A549 (cell line): ENCODE results near the gene ZSWIM5. TPM values are rescaled to one million over a fixed set of nuclear protein-coding genes. Genes with fewer than 3 reads are reported as not detected.

Experiments
- ATAC-seq, 2 experiments: fragments of 200-7000 bp in 1 of 2; fragments of >200 bp in 1 of 2; cut with Nextera tagmentation in 1 of 2; cut with Tn5 transposase in 1 of 2; 3 replicates each; pipeline versions ENCODE4 v1.8.0 to v1.9.1; 2018 to 2020; ENCODE audit warnings: mild to moderate bottlenecking in 1 of 2, moderate library complexity in 1 of 2
- CTCF ChIA-PET: fragments of 300-600 bp; sonication (Branson Sonifier 250); formaldehyde crosslinking; extraction: SDS; loops from one replicate; lab custom pipeline; 2021; ENCODE audit warnings: antibody characterized with exemption, inconsistent platforms; lab: Yijun Ruan, JAX
- POLR2A ChIA-PET: fragments of 350-600 bp; formaldehyde crosslinking; extraction: SDS; loops from one replicate; lab custom pipeline; 2021; ENCODE audit warnings: antibody characterized with exemption, inconsistent platforms; lab: Yijun Ruan, JAX
- DNase-seq, 2 experiments: peaks; one replicate each; pipeline versions ENCODE4 v3.0.0 to v3.0.0-alpha.2; 2011 to 2016; ENCODE audit warnings: low read depth in 1 of 2, low spot score in 1 of 2
- FAIRE-seq: peaks from 2 replicates; lab custom pipeline; 2011; peaks lifted over from hg19 to GRCh38; lab: Jason Lieb, UNC
- H3K27ac ChIP-seq, 2 experiments: fragments of >200 bp; sonication (Bioruptor Twin); formaldehyde crosslinking; 3 replicates each; pipeline ENCODE4 v1.5.1; 2016 to 2017
- H3K4me1 ChIP-seq: fragments of >200 bp; sonication (Bioruptor Twin); formaldehyde crosslinking; 3 replicates; pipeline ENCODE4 v1.6.1; 2016
- H3K4me2 ChIP-seq: fragments of >200 bp; sonication (Bioruptor Twin); formaldehyde crosslinking; 3 replicates; pipeline ENCODE4 v1.6.1; 2016
- H3K4me3 ChIP-seq: fragments of >200 bp; sonication (Bioruptor Twin); formaldehyde crosslinking; 3 replicates; pipeline ENCODE4 v1.5.1; 2016
- H3K9me3 ChIP-seq: fragments of >200 bp; sonication (Bioruptor Twin); formaldehyde crosslinking; 3 replicates; pipeline ENCODE4 v1.6.1; 2016
- BHLHE40 ChIP-seq: IDR thresholded peaks from 2 replicates; pipeline ENCODE4 v1.6.1; 2012; ENCODE audit warnings: low read depth, low read length, inconsistent platforms
- CBX2 ChIP-seq: fragments of 200-600 bp; sonication (generic); IDR thresholded peaks from 2 replicates; pipeline ENCODE4 v1.6.1; 2016; ENCODE audit warnings: low read depth, mild to moderate bottlenecking, borderline replicate concordance
- CBX8 ChIP-seq: fragments of 200-600 bp; sonication (generic); IDR thresholded peaks from 2 replicates; pipeline ENCODE4 v1.6.1; 2016
- CHD2 ChIP-seq: fragments of 150-350 bp; IDR thresholded peaks from 2 replicates; pipeline ENCODE4 v1.6.1; 2014; ENCODE audit warnings: low read length; ENCODE audit not compliant: partially characterized antibody
- EHMT2 ChIP-seq: fragments of 200-600 bp; sonication (generic); IDR thresholded peaks from 2 replicates; pipeline ENCODE4 v1.6.1; 2016; ENCODE audit warnings: antibody characterized with exemption, low read depth, mild to moderate bottlenecking, moderate library complexity
- ESRRA ChIP-seq: fragments of 150-350 bp; IDR thresholded peaks from 2 replicates; pipeline ENCODE4 v1.6.1; 2014; ENCODE audit warnings: mild to moderate bottlenecking, low read length, borderline replicate concordance
- FOXS1 ChIP-seq: fragments of 250-450 bp; sonication (Bioruptor Pico); IDR thresholded peaks from 2 replicates; pipeline ENCODE4 v1.5.0; 2020; ENCODE audit warnings: mild to moderate bottlenecking, moderate library complexity
- HOXA7 ChIP-seq: fragments of 250-450 bp; sonication (Bioruptor Pico); IDR thresholded peaks from 2 replicates; pipeline ENCODE4 v1.5.0; 2020; ENCODE audit warnings: mild to moderate bottlenecking, moderate library complexity
- HOXB5 ChIP-seq: fragments of 250-450 bp; sonication (Bioruptor Pico); IDR thresholded peaks from 2 replicates; pipeline ENCODE4 v1.5.0; 2020; ENCODE audit warnings: mild to moderate bottlenecking, moderate library complexity
- MAFK ChIP-seq: fragments of 450-650 bp; IDR thresholded peaks from 2 replicates; pipeline ENCODE4 v1.6.1; 2014; ENCODE audit not compliant: partially characterized antibody
- NPAS2 ChIP-seq: fragments of 250-450 bp; sonication (Bioruptor Pico); IDR thresholded peaks from 2 replicates; pipeline ENCODE4 v1.8.0; 2022; ENCODE audit warnings: mild to moderate bottlenecking, moderate library complexity, borderline replicate concordance
- NR3C1 ChIP-seq: fragments of >200 bp; sonication (Bioruptor Twin); formaldehyde crosslinking; IDR thresholded peaks from 3 replicates; pipeline ENCODE4 v1.6.1; 2017
- PHF8 ChIP-seq: fragments of 200-600 bp; sonication (generic); IDR thresholded peaks from 2 replicates; pipeline ENCODE4 v1.6.1; 2016; ENCODE audit warnings: low read depth, mild to moderate bottlenecking, antibody characterized with exemption, moderate library complexity, borderline replicate concordance
- POLR2A ChIP-seq: IDR thresholded peaks from 2 replicates; pipeline ENCODE4 v1.6.1; 2012; ENCODE audit warnings: mild to moderate bottlenecking, low read length
- POLR2AphosphoS2 ChIP-seq: conservative IDR thresholded peaks from 2 replicates; pipeline ENCODE4 v1.6.1; 2012; ENCODE audit warnings: low read length, improper control_type of control experiment, inconsistent platforms
- RAD21 ChIP-seq, 2 experiments: fragments of >200 bp in 1 of 2; sonication (Bioruptor Twin) in 1 of 2; formaldehyde crosslinking in 1 of 2; IDR thresholded peaks in 1 of 2; conservative IDR thresholded peaks in 1 of 2; 2 replicates in 1 of 2; 3 replicates in 1 of 2; pipeline ENCODE4 v1.6.1; 2012 to 2018; ENCODE audit warnings: inconsistent platforms in 1 of 2
- RCOR1 ChIP-seq: fragments of 150-350 bp; IDR thresholded peaks from 2 replicates; pipeline ENCODE4 v1.6.1; 2014; ENCODE audit warnings: antibody characterized with exemption, low read length, low read depth
- RFX5 ChIP-seq: fragments of 450-650 bp; IDR thresholded peaks from 2 replicates; pipeline ENCODE4 v1.7.1; 2014; ENCODE audit warnings: antibody characterized with exemption, mild to moderate bottlenecking, moderate library complexity
- SMC3 ChIP-seq: fragments of >200 bp; sonication (Bioruptor Twin); formaldehyde crosslinking; IDR thresholded peaks from 3 replicates; pipeline ENCODE4 v1.6.1; 2018; ENCODE audit warnings: inconsistent platforms
- SREBF2 ChIP-seq: fragments of 450-650 bp; IDR thresholded peaks from 2 replicates; pipeline ENCODE4 v1.6.1; 2014; ENCODE audit warnings: mild to moderate bottlenecking, moderate library complexity
- ZC3H11A ChIP-seq: fragments of 450-650 bp; IDR thresholded peaks from 2 replicates; pipeline ENCODE4 v1.6.1; 2014; ENCODE audit warnings: antibody characterized with exemption, mild to moderate bottlenecking
- WGBS: methylation state at CpG from one replicate; pipeline ENCODE4 v1.1.6; 2017; ENCODE audit errors: missing lambda C conversion rate; 5-methylcytosine and 5-hydroxymethylcytosine counted together
- polyA plus RNA-seq, 4 experiments: library from polyadenylated mRNA; depleted of rRNA in 3 of 4; stranded (reverse); fragments of >200 nt; fragmentation: RNase III in 1 of 4; extraction: RNeasy Plus Mini Kit Qiagen cat#74134 plus additional on column Dnase treatment in 1 of 4; gene quantifications; 2 replicates in 3 of 4; 3 replicates in 1 of 4; pipeline ENCODE4 v1.2.3, GENCODE V29; 2011 to 2017
- TF ChIP-seq, protein P1 (sequence below): fragments of 250-450 bp; sonication (Bioruptor Pico); IDR thresholded peaks from 2 replicates; pipeline ENCODE4 v1.5.0; 2021; ENCODE audit warnings: mild to moderate bottlenecking, moderate library complexity, borderline replicate concordance
- TF ChIP-seq, protein P2 (sequence below): fragments of >200 bp; sonication (Bioruptor Twin); formaldehyde crosslinking; IDR thresholded peaks from 3 replicates; pipeline ENCODE4 v1.6.1; 2016
- TF ChIP-seq, protein P3 (sequence below): IDR thresholded peaks from 2 replicates; pipeline ENCODE4 v1.6.1; 2012

The ZSWIM5 gene
- polyA plus RNA-seq, 2 of the 4 experiments (the other 2 are of a cell fraction): 0.52 to 1.3 TPM

- Histone ChIP-seq H3K4me3 (no peak overlapping the region), H3K4me2 (no peak overlapping the region), H3K9me3 (no peaks in the 10 kb centered on the region), H3K27ac (no peak overlapping the region), H3K4me1 (0 out of 3 replicates have a peak, but pooled peaks cover 3% of the 10 kb centered on the region)
- DNase-seq (no peak), FAIRE-seq (no peak), ATAC-seq (no peak)
- TF ChIP-seq NPAS2 (CRISPR knock-in tag) (no peak), MAFK (no peak), PHF8 (no peak), ZC3H11A (no peak), HOXB5 (no peak), HOXA7 (CRISPR knock-in tag) (no peak), CBX2 (no peak)
- TF ChIP-seq, protein P1, sequence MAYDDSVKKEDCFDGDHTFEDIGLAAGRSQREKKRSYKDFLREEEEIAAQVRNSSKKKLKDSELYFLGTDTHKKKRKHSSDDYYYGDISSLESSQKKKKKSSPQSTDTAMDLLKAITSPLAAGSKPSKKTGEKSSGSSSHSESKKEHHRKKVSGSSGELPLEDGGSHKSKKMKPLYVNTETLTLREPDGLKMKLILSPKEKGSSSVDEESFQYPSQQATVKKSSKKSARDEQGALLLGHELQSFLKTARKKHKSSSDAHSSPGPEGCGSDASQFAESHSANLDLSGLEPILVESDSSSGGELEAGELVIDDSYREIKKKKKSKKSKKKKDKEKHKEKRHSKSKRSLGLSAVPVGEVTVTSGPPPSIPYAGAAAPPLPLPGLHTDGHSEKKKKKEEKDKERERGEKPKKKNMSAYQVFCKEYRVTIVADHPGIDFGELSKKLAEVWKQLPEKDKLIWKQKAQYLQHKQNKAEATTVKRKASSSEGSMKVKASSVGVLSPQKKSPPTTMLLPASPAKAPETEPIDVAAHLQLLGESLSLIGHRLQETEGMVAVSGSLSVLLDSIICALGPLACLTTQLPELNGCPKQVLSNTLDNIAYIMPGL (CRISPR knock-in tag): no peak
- POLR2A ChIA-PET: no interaction called here
- CTCF ChIA-PET: interaction anchor here (1.2 to 20.8 kb wide), 3 partner anchors 9 to 294 kb away, joined by 3 to 488 read pairs (median 23); no protein-coding TSS in a partner anchor
- 94% methylated on average over 5 of the region's 6 CpGs for WGBS
Observed at GRCh38 chr1:45005761-45006160, 200.6 kb downstream of the ZSWIM5 start.

- no peak for FAIRE-seq
- no peak for ATAC-seq
- no peak overlapping the region for H3K4me2 ChIP-seq
- TF ChIP-seq POLR2AphosphoS2: no peak
- TF ChIP-seq POLR2A: no peak
- no peak for TF ChIP-seq SMC3
- no peak for TF ChIP-seq NR3C1
- TF ChIP-seq BHLHE40: no peak
- no peak for TF ChIP-seq ZC3H11A
- H3K27ac ChIP-seq: no peak overlapping the region
- POLR2A ChIA-PET: no interaction called here
- WGBS: 68% methylated on average over 4 of the region's 7 CpGs
- no peaks in the 10 kb centered on the region for H3K4me1 ChIP-seq
- H3K9me3 ChIP-seq: no peaks in the 10 kb centered on the region
- no peak overlapping the region for H3K4me3 ChIP-seq
- no peak for DNase-seq
- CTCF ChIA-PET: interaction anchor here (0.5 to 20.8 kb wide), 4 partner anchors 11 to 437 kb away, joined by 3 to 488 read pairs (median 13); no protein-coding TSS in a partner anchor
Observed at GRCh38 chr1:45004281-45004920, 202.0 kb downstream of the ZSWIM5 start.

GRCh38 chr1:45003741-45004140 is 202.7 kb downstream of the ZSWIM5 start:
- Histone ChIP-seq H3K9me3 (no peaks in the 10 kb centered on the region), H3K4me1 (no peaks in the 10 kb centered on the region), H3K4me2 (no peak overlapping the region), H3K27ac (no peak overlapping the region), H3K4me3 (no peak overlapping the region)
- ChIA-PET CTCF (interaction anchor here (0.9 to 20.8 kb wide), 3 partner anchors 11 to 296 kb away, joined by 3 to 488 read pairs (median 23); no protein-coding TSS in a partner anchor), POLR2A (no interaction called here)
- ATAC-seq (no peak), FAIRE-seq (no peak), DNase-seq (no peak)
- 92% methylated on average over 9 of the region's 14 CpGs for WGBS
- no peak for TF ChIP-seq RFX5
- no peak for TF ChIP-seq FOXS1 (CRISPR knock-in tag)
- no peak for TF ChIP-seq PHF8
- TF ChIP-seq, protein P2, sequence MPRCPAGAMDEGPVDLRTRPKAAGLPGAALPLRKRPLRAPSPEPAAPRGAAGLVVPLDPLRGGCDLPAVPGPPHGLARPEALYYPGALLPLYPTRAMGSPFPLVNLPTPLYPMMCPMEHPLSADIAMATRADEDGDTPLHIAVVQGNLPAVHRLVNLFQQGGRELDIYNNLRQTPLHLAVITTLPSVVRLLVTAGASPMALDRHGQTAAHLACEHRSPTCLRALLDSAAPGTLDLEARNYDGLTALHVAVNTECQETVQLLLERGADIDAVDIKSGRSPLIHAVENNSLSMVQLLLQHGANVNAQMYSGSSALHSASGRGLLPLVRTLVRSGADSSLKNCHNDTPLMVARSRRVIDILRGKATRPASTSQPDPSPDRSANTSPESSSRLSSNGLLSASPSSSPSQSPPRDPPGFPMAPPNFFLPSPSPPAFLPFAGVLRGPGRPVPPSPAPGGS: no peak
- no peak for TF ChIP-seq SREBF2
- TF ChIP-seq EHMT2: no peak
- no peak for TF ChIP-seq ESRRA
- no peak for TF ChIP-seq RCOR1
- TF ChIP-seq CBX8: no peak
- TF ChIP-seq, protein P3, sequence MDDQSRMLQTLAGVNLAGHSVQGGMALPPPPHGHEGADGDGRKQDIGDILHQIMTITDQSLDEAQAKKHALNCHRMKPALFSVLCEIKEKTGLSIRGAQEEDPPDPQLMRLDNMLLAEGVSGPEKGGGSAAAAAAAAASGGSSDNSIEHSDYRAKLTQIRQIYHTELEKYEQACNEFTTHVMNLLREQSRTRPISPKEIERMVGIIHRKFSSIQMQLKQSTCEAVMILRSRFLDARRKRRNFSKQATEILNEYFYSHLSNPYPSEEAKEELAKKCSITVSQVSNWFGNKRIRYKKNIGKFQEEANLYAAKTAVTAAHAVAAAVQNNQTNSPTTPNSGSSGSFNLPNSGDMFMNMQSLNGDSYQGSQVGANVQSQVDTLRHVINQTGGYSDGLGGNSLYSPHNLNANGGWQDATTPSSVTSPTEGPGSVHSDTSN: no peak
- TF ChIP-seq RAD21 (conservative IDR thresholded peaks at IDR 0.05 in 1 of 2, IDR thresholded peaks at IDR 0.05 in 1 of 2): no peak
- no peak for TF ChIP-seq CHD2
